ENCODE measurements around the gene WFDC5. TPM values are rescaled to one million over a fixed set of nuclear protein-coding genes. Genes with fewer than 3 reads are reported as not detected.

WFDC5 gene
- total and polyA plus RNA-seq, 3 experiments from 2014 or later = not detected

Other genes starting within 250 kb of the WFDC5 start
- gene YWHAB, start 229.5 kb downstream of the WFDC5 start, total RNA-seq = 100 to 1,000 TPM; 275 to 276 TPM
- 661 TPM for gene YWHAB, start 229.5 kb downstream of the WFDC5 start, polyA plus RNA-seq
- 10 to 100 TPM; 61.1 to 61.4 TPM for gene PABPC1L, start 205.1 kb downstream of the WFDC5 start, total RNA-seq
- gene PABPC1L, start 205.1 kb downstream of the WFDC5 start, polyA plus RNA-seq = 1.3 TPM
- gene TOMM34, start 154.8 kb downstream of the WFDC5 start, total RNA-seq = 10 to 100 TPM; 75.4 to 76.8 TPM
- 21.0 TPM for gene TOMM34, start 154.8 kb downstream of the WFDC5 start, polyA plus RNA-seq
- 100 to 1,000 TPM; 200 to 210 TPM for gene STK4, start 148.7 kb downstream of the WFDC5 start, total RNA-seq
- gene STK4, start 148.7 kb downstream of the WFDC5 start, polyA plus RNA-seq = 192 TPM
- gene KCNS1, start 14.0 kb downstream of the WFDC5 start, total RNA-seq = under 1 TPM; 0.16 to 0.28 TPM
- not detected for gene KCNS1, start 14.0 kb downstream of the WFDC5 start, polyA plus RNA-seq
- not detected for gene WFDC12, start 9.3 kb upstream of the WFDC5 start, total RNA-seq
- not detected for gene WFDC12, start 9.3 kb upstream of the WFDC5 start, polyA plus RNA-seq
- gene PI3, start 59.7 kb upstream of the WFDC5 start, total RNA-seq = under 1 TPM in 1 of 2 experiments, not detected in 1; 0.42 TPM
- not detected for gene PI3, start 59.7 kb upstream of the WFDC5 start, polyA plus RNA-seq
- not detected for gene SEMG1, start 91.9 kb upstream of the WFDC5 start, total RNA-seq
- gene SEMG1, start 91.9 kb upstream of the WFDC5 start, polyA plus RNA-seq = not detected
- not detected for gene SEMG2, start 106.2 kb upstream of the WFDC5 start, total RNA-seq
- gene SEMG2, start 106.2 kb upstream of the WFDC5 start, polyA plus RNA-seq = not detected
- gene SLPI, start 139.4 kb upstream of the WFDC5 start, total RNA-seq = not detected
- not detected for gene SLPI, start 139.4 kb upstream of the WFDC5 start, polyA plus RNA-seq
- not detected for gene RBPJL, start 191.7 kb upstream of the WFDC5 start, total RNA-seq
- gene RBPJL, start 191.7 kb upstream of the WFDC5 start, polyA plus RNA-seq = not detected
- gene MATN4, start 193.1 kb upstream of the WFDC5 start, total RNA-seq = under 1 TPM in 1 of 2 experiments, not detected in 1; 0.22 TPM
- not detected for gene MATN4, start 193.1 kb upstream of the WFDC5 start, polyA plus RNA-seq
- 10 to 100 TPM; 91.3 to 98.1 TPM for gene SDC4, start 233.2 kb upstream of the WFDC5 start, total RNA-seq
- 1.5 TPM for gene SDC4, start 233.2 kb upstream of the WFDC5 start, polyA plus RNA-seq
- 10 to 100 TPM; 48.3 to 54.0 TPM for gene SYS1, start 248.0 kb upstream of the WFDC5 start, total RNA-seq
- 40.1 TPM for gene SYS1, start 248.0 kb upstream of the WFDC5 start, polyA plus RNA-seq